Measurements from ENCODE around the gene ZBED2.
"Not testable (repeated sequence)": the region's sequence is repeated elsewhere in the genome, so short reads cannot be mapped to it uniquely, and the experiment has no call there.

The ZBED2 gene, protein sequence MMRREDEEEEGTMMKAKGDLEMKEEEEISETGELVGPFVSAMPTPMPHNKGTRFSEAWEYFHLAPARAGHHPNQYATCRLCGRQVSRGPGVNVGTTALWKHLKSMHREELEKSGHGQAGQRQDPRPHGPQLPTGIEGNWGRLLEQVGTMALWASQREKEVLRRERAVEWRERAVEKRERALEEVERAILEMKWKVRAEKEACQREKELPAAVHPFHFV

DNA sequence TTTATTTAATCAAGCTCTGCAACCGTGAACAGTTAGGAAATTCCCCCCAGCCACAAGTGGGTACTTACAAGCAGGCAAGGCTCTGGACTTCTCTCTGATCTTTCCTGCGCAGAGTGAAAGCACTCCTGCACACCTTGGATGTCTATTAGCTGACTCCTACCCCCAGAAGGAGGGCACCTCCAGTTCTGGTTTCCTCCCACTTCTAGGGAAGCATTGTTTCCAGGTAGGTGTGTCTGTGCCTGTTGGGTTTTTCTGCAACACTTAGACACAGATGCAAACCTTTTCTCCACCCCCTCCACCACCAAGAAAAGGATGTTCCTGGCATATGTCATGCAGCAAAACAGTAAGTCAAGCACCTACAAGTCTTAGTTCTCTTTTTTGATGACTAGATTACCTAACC, at the start of gene ZBED2:
Gene ZBED2, minus strand, starts transcription at position 115 of the 400 bp plus-strand sequence. CDS start 1,145 bp downstream, outside the sequence.
- no peaks in the 10 kb centered on the region for H3K27me3 ChIP-seq (ENCODE audit: control insufficient read depth in 2 of 2, insufficient read depth in 2 of 2, low read length in 2 of 2)
- H3K9me3 ChIP-seq (ENCODE audit: control insufficient read depth in 2 of 2, low read length in 2 of 2): no peaks in the 10 kb centered on the region
- H3K4me1 ChIP-seq (ENCODE audit: control insufficient read depth in 2 of 2, insufficient read depth in 2 of 2, low read length in 2 of 2): no peaks in the 10 kb centered on the region
- no peaks in the 10 kb centered on the region for H3K36me3 ChIP-seq (ENCODE audit: control insufficient read depth in 2 of 2, insufficient read depth in 2 of 2, low read length in 2 of 2)
- H3K9ac ChIP-seq (ENCODE audit: low read depth in 1 of 2, low read length in 2 of 2): no peak within 1 kb of the TSS
- no peak within 1 kb of the TSS for H3K27ac ChIP-seq (ENCODE audit: low read depth in 2 of 2, low read length in 2 of 2)
- H3K4me3 ChIP-seq (ENCODE audit: low read length in 2 of 2): no peak within 1 kb of the TSS

DNA sequence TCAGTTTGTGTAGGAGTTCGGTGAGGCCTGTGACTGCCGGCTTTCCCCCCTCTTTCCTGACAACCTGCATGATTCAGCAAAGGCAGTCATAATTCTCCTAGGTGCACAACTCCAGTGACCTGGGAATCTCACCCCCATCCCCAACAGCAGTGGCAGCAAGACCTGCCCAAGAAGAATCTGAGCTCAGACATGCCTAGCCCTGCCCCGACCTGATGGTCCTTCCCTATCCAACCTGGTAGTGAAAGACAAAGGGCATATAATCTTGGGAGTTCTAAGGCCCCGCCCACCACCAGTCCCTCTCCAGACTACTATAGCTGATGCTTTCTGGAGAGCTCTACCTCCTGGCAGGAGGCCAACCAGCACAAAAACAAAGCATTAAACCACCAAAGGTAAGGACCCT, 44.2 kb upstream of the ZBED2 start:
- no peaks in the 10 kb centered on the region for H3K27me3 ChIP-seq (ENCODE audit: control insufficient read depth in 2 of 2, insufficient read depth in 2 of 2, low read length in 2 of 2)
- no peaks in the 10 kb centered on the region for H3K4me1 ChIP-seq (ENCODE audit: control insufficient read depth in 2 of 2, insufficient read depth in 2 of 2, low read length in 2 of 2)
- H3K36me3 ChIP-seq (ENCODE audit: control insufficient read depth in 2 of 2, insufficient read depth in 2 of 2, low read length in 2 of 2): no peaks in the 10 kb centered on the region
- H3K4me3 ChIP-seq (ENCODE audit: low read length in 2 of 2): no peak overlapping the region
- H3K9ac ChIP-seq (ENCODE audit: low read depth in 1 of 2, low read length in 2 of 2): no peak overlapping the region
- H3K9me3 ChIP-seq (ENCODE audit: control insufficient read depth in 2 of 2, low read length in 2 of 2): no peaks in the 10 kb centered on the region
- H3K27ac ChIP-seq (ENCODE audit: low read depth in 2 of 2, low read length in 2 of 2): no peak overlapping the region

DNA sequence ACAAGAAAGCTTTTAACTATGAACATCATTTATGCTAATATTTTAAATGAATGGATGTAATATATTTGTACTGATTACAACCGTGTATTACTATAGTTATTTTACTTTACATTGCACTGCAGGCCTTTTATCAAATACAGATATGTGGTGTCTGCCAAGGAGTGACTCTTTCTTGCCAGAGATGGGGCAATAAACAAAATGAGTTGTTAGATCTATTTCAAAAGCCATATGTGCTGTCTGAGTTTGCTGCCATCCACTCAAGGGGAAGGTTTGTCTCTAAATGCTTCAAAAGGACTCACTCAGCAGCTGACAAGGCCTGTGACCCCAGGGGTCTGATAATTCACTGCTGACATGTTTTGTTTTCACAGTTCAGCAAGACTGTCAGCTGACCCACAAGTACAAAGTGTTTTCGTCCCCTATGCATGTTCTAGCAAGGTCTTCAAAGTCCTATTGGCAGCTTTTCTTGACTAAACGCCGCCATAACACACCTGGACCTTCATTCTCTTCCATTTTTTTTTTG, 41.3 kb upstream of the ZBED2 start:
- H3K4me3 ChIP-seq (ENCODE audit: low read length in 2 of 2): no peak overlapping the region
- no peaks in the 10 kb centered on the region for H3K4me1 ChIP-seq (ENCODE audit: control insufficient read depth in 2 of 2, insufficient read depth in 2 of 2, low read length in 2 of 2)
- no peaks in the 10 kb centered on the region for H3K27me3 ChIP-seq (ENCODE audit: control insufficient read depth in 2 of 2, insufficient read depth in 2 of 2, low read length in 2 of 2)
- H3K9ac ChIP-seq (ENCODE audit: low read depth in 1 of 2, low read length in 2 of 2): no peak overlapping the region
- no peaks in the 10 kb centered on the region for H3K36me3 ChIP-seq (ENCODE audit: control insufficient read depth in 2 of 2, insufficient read depth in 2 of 2, low read length in 2 of 2)
- H3K9me3 ChIP-seq (ENCODE audit: control insufficient read depth in 2 of 2, low read length in 2 of 2): no peaks in the 10 kb centered on the region
- no peak overlapping the region for H3K27ac ChIP-seq (ENCODE audit: low read depth in 2 of 2, low read length in 2 of 2)

DNA sequence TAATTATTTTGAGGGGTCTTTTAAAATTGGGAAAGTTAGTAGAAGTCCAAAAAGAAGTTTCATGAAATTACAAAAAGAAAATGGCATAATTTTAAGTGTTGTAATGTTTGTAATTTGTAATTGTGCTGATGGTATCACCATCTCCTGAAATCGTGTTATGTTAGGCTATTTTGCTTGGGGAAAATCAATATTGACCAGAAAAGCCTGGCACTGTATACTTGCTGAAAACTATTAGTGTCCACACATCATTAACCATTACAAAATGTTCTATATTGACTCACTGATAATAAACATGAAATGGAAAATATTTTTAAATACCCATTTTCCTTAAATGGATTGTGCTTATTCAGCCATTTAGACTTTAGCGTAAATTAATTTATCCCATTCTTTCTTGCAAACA, 40.3 kb upstream of the ZBED2 start:
- no peak overlapping the region for H3K9ac ChIP-seq (ENCODE audit: low read depth in 1 of 2, low read length in 2 of 2)
- H3K27me3 ChIP-seq (ENCODE audit: control insufficient read depth in 2 of 2, insufficient read depth in 2 of 2, low read length in 2 of 2): no peaks in the 10 kb centered on the region
- H3K36me3 ChIP-seq (ENCODE audit: control insufficient read depth in 2 of 2, insufficient read depth in 2 of 2, low read length in 2 of 2): no peaks in the 10 kb centered on the region
- no peak overlapping the region for H3K4me3 ChIP-seq (ENCODE audit: low read length in 2 of 2)
- no peaks in the 10 kb centered on the region for H3K4me1 ChIP-seq (ENCODE audit: control insufficient read depth in 2 of 2, insufficient read depth in 2 of 2, low read length in 2 of 2)
- H3K27ac ChIP-seq (ENCODE audit: low read depth in 2 of 2, low read length in 2 of 2): no peak overlapping the region
- no peaks in the 10 kb centered on the region for H3K9me3 ChIP-seq (ENCODE audit: control insufficient read depth in 2 of 2, low read length in 2 of 2)

DNA sequence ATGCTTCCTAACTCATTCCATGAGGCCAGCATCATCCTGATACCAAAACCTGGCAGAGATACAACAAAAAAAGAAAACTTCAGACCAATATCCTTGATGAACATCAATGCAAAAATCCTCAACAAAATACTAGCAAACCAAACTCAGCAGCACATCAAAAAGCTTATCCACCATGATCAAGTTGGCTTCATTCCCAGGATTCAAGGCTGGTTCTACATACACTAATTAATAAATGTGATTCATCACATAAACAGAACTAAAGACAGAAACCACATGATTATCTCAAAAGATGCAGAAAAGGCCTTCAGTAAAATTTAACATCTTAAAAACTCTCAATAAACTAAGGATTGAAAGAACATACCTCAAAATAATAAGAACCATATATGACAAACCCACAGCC, 35.5 kb upstream of the ZBED2 start:
- H3K4me3 ChIP-seq (ENCODE audit: low read length in 2 of 2); H3K9me3 ChIP-seq (ENCODE audit: control insufficient read depth in 2 of 2, low read length in 2 of 2); H3K27ac ChIP-seq (ENCODE audit: low read depth in 2 of 2, low read length in 2 of 2); H3K36me3 ChIP-seq (ENCODE audit: control insufficient read depth in 2 of 2, insufficient read depth in 2 of 2, low read length in 2 of 2); H3K4me1 ChIP-seq (ENCODE audit: control insufficient read depth in 2 of 2, insufficient read depth in 2 of 2, low read length in 2 of 2); H3K9ac ChIP-seq (ENCODE audit: low read depth in 1 of 2, low read length in 2 of 2); H3K27me3 ChIP-seq (ENCODE audit: control insufficient read depth in 2 of 2, insufficient read depth in 2 of 2, low read length in 2 of 2): not testable (repeated sequence)

DNA sequence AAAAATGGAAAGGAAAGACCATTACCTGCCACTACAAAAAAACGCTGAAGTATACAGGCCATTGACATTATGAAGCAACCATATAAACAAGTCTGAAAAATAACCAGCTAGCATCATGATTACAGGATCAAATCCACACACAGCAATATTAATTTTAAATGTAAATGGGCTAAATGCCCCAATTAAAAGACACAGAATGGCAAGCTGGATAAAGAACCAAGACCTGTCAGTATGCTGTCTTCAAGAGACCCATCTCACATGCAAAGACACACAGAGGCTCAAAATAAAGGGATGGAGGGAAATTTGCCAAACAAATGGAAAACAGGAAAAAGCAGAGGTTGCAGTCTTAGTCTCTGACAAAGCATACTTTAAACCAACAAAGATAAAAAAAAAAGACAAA, 33.9 kb upstream of the ZBED2 start:
- not testable (repeated sequence) for H3K27ac ChIP-seq (ENCODE audit: low read depth in 2 of 2, low read length in 2 of 2); H3K9me3 ChIP-seq (ENCODE audit: control insufficient read depth in 2 of 2, low read length in 2 of 2); H3K4me1 ChIP-seq (ENCODE audit: control insufficient read depth in 2 of 2, insufficient read depth in 2 of 2, low read length in 2 of 2); H3K4me3 ChIP-seq (ENCODE audit: low read length in 2 of 2); H3K36me3 ChIP-seq (ENCODE audit: control insufficient read depth in 2 of 2, insufficient read depth in 2 of 2, low read length in 2 of 2); H3K9ac ChIP-seq (ENCODE audit: low read depth in 1 of 2, low read length in 2 of 2); H3K27me3 ChIP-seq (ENCODE audit: control insufficient read depth in 2 of 2, insufficient read depth in 2 of 2, low read length in 2 of 2)

DNA sequence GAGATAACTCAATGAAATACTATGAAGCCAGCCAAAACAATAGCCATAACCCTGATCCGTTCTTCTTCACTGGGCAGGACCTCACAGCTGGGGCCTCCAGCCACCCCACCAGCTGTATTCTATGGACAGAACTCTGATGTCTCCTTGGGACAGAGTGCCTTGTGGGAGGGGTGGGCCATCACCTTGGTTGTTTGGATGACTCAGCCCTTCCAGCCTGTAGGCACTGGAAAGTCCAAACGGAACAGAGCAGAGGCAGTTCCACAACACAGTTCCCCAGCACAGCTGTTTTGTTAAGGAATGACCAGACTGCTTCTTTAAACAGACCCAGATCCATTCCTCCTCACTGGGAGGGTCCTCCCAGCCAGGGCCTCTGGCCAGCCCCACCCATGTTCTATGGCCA, 31.9 kb upstream of the ZBED2 start:
- no peak overlapping the region for H3K9ac ChIP-seq (ENCODE audit: low read depth in 1 of 2, low read length in 2 of 2)
- no peaks in the 10 kb centered on the region for H3K27me3 ChIP-seq (ENCODE audit: control insufficient read depth in 2 of 2, insufficient read depth in 2 of 2, low read length in 2 of 2)
- no peak overlapping the region for H3K27ac ChIP-seq (ENCODE audit: low read depth in 2 of 2, low read length in 2 of 2)
- no peaks in the 10 kb centered on the region for H3K9me3 ChIP-seq (ENCODE audit: control insufficient read depth in 2 of 2, low read length in 2 of 2)
- no peaks in the 10 kb centered on the region for H3K4me1 ChIP-seq (ENCODE audit: control insufficient read depth in 2 of 2, insufficient read depth in 2 of 2, low read length in 2 of 2)
- H3K36me3 ChIP-seq (ENCODE audit: control insufficient read depth in 2 of 2, insufficient read depth in 2 of 2, low read length in 2 of 2): no peaks in the 10 kb centered on the region
- no peak overlapping the region for H3K4me3 ChIP-seq (ENCODE audit: low read length in 2 of 2)

DNA sequence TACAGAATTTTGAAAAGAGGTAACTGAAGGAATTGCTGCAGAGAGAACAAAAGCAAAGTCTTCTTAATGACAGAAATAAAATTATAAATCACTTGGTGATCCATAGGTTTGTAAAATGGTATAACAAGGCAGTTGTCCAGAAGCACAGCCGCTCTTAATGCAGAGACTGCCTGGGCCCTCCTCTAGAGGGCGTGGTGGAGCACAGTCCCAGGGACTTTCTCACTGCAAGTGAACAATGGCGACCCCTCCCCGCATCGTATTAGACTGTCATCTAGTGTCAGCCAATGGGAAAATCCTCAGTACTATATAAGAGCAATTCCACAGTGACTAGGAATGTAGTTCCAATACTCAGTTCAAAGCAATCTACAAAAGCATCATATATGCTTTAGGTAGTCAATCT, 26.4 kb upstream of the ZBED2 start:
- Histone ChIP-seq H3K36me3 (ENCODE audit: control insufficient read depth in 2 of 2, insufficient read depth in 2 of 2, low read length in 2 of 2) (no peaks in the 10 kb centered on the region), H3K27me3 (ENCODE audit: control insufficient read depth in 2 of 2, insufficient read depth in 2 of 2, low read length in 2 of 2) (no peaks in the 10 kb centered on the region)

DNA sequence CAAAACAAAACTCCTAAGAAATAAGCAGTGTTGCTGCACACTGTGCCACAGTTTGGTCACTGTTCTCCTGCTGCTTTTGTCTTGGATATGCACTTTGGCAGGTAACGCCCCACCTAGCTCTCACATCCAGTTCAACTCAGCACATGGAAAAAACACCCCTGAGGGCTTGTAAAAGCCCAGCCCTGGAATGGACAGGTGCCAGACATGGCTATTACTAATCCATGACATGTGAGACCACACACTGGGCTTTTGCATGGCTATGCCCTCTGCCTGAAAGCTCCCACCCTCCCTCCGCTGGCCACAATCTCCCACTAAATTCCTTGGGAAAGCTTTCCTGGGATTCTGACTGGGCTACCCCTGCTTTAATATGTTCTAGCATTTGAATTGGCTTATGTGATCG, 24.7 kb upstream of the ZBED2 start:
- Histone ChIP-seq H3K4me3 (ENCODE audit: low read length in 2 of 2) (no peak overlapping the region), H3K9me3 (ENCODE audit: control insufficient read depth in 2 of 2, low read length in 2 of 2) (no peaks in the 10 kb centered on the region), H3K9ac (ENCODE audit: low read depth in 1 of 2, low read length in 2 of 2) (no peak overlapping the region), H3K27me3 (ENCODE audit: control insufficient read depth in 2 of 2, insufficient read depth in 2 of 2, low read length in 2 of 2) (no peaks in the 10 kb centered on the region), H3K27ac (ENCODE audit: low read depth in 2 of 2, low read length in 2 of 2) (no peak overlapping the region), H3K4me1 (ENCODE audit: control insufficient read depth in 2 of 2, insufficient read depth in 2 of 2, low read length in 2 of 2) (no peaks in the 10 kb centered on the region), H3K36me3 (ENCODE audit: control insufficient read depth in 2 of 2, insufficient read depth in 2 of 2, low read length in 2 of 2) (no peaks in the 10 kb centered on the region)

More for the DNA sequence above, 26.4 kb upstream of the ZBED2 start:
- H3K27ac ChIP-seq (ENCODE audit: low read depth in 2 of 2, low read length in 2 of 2): no peak overlapping the region
- H3K4me3 ChIP-seq (ENCODE audit: low read length in 2 of 2): no peak overlapping the region
- H3K9me3 ChIP-seq (ENCODE audit: control insufficient read depth in 2 of 2, low read length in 2 of 2): no peaks in the 10 kb centered on the region
- H3K4me1 ChIP-seq (ENCODE audit: control insufficient read depth in 2 of 2, insufficient read depth in 2 of 2, low read length in 2 of 2): no peaks in the 10 kb centered on the region
- H3K9ac ChIP-seq (ENCODE audit: low read depth in 1 of 2, low read length in 2 of 2): no peak overlapping the region

DNA sequence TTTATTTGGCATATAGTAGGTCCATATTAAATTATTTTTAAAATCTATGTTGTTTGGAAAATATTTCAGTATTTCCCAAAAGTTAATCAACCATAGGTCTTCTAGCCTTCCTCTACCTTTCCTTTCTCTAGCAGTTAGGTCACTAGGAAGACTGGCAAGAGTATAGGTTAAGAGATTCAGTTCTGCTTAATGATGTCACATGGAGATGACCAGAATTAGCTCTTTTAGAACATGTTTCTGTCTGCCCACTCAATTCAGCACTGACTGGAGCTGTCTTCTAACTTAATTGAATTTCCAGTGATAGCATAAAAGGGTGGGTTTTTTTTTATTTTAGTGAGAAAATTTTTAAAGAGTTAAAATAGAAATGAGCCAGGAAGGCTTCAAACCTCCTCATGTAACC, 23.8 kb upstream of the ZBED2 start:
- H3K27me3 ChIP-seq (ENCODE audit: control insufficient read depth in 2 of 2, insufficient read depth in 2 of 2, low read length in 2 of 2): no peaks in the 10 kb centered on the region
- no peak overlapping the region for H3K27ac ChIP-seq (ENCODE audit: low read depth in 2 of 2, low read length in 2 of 2)
- no peaks in the 10 kb centered on the region for H3K36me3 ChIP-seq (ENCODE audit: control insufficient read depth in 2 of 2, insufficient read depth in 2 of 2, low read length in 2 of 2)
- no peaks in the 10 kb centered on the region for H3K4me1 ChIP-seq (ENCODE audit: control insufficient read depth in 2 of 2, insufficient read depth in 2 of 2, low read length in 2 of 2)
- no peak overlapping the region for H3K9ac ChIP-seq (ENCODE audit: low read depth in 1 of 2, low read length in 2 of 2)
- H3K4me3 ChIP-seq (ENCODE audit: low read length in 2 of 2): no peak overlapping the region
- no peaks in the 10 kb centered on the region for H3K9me3 ChIP-seq (ENCODE audit: control insufficient read depth in 2 of 2, low read length in 2 of 2)
